Activated CD4-positive, alpha-beta T cell treated with anti-CD3 and anti-CD28 coated beads, Interleukin-2, amount 10 ng/mL, durations not matched to agents 24 days and 14 days (primary cell): ENCODE results near the gene NRF1. TPM values are rescaled to one million over a fixed set of nuclear protein-coding genes. Genes with fewer than 3 reads are reported as not detected.
A peak's percentile ranks its signal among the peaks of the same experiment; 100 is the strongest.

Experiments used
- DNase-seq: peaks from one replicate; pipeline ENCODE4 v3.0.0; 2022
- H3K27ac Mint-ChIP-seq: one replicate; pipeline ENCODE4 v1.8.0; 2022; ENCODE audit warnings: mild to moderate bottlenecking, mixed read lengths
- H3K27me3 Mint-ChIP-seq: one replicate; pipeline ENCODE4 v1.8.0; 2022; ENCODE audit warnings: mixed read lengths
- H3K36me3 Mint-ChIP-seq: one replicate; pipeline ENCODE4 v1.8.0; 2022; ENCODE audit warnings: low read depth, mild to moderate bottlenecking, mixed read lengths
- H3K4me1 Mint-ChIP-seq: one replicate; pipeline ENCODE4 v1.8.0; 2021; ENCODE audit warnings: mixed read lengths
- H3K4me3 Mint-ChIP-seq: one replicate; pipeline ENCODE4 v1.8.0; 2022; ENCODE audit warnings: mild to moderate bottlenecking, moderate library complexity, mixed read lengths
- H3K9me3 Mint-ChIP-seq: one replicate; pipeline ENCODE4 v1.8.0; 2021; ENCODE audit warnings: mixed read lengths
- intact Hi-C: fragments of 100-400 bp; cut with micrococcal nuclease; formaldehyde crosslinking; loops from one replicate; pipeline ENCODE4 v1.15.1; 2023
- total RNA-seq: library from RNA; stranded (reverse); gene quantifications from 2 replicates; pipeline ENCODE4 v1.2.3, GENCODE V29; 2022

The NRF1 gene
- total RNA-seq, 1 donor from 2014 or later, result 22.3 TPM

DNA sequence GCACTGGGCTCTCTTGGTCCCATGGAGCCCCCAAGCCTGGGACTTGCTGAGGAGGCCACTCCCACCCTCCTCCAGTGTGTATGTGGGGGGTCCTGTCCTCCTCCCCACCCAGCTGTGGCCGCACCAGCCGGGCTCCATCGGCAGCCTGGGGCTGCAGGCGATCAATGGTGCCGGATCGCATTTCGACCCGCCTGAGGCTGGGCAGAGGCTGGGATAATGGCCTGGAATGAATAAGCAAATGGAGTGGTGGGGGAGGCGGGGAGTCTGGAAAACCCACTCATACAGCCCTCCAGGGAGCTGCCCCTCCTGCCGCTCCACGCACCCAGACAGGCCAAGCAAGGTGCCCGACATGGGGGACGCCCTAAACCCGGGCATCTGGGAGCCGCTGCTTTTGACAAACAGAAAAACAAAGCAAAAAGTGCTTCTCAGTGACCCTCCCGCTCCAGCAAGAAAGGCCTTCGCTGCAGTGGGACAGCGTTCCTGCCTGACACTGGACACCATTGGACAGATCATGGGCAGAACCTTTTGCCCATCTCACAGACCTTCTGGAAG, 160.5 kb downstream of the NRF1 start:
- no peaks in the 10 kb centered on the region for H3K36me3 Mint-ChIP-seq
- no peak overlapping the region for H3K27ac Mint-ChIP-seq
- H3K4me1 Mint-ChIP-seq, result peaks cover 2% of the 10 kb centered on the region
- peaks cover 10% of the 10 kb centered on the region for H3K27me3 Mint-ChIP-seq
- no peak overlapping the region for H3K4me3 Mint-ChIP-seq
- H3K9me3 Mint-ChIP-seq, result no peaks in the 10 kb centered on the region
- intact Hi-C loops, result no loop called here
- DNase-seq, result no peak

DNA sequence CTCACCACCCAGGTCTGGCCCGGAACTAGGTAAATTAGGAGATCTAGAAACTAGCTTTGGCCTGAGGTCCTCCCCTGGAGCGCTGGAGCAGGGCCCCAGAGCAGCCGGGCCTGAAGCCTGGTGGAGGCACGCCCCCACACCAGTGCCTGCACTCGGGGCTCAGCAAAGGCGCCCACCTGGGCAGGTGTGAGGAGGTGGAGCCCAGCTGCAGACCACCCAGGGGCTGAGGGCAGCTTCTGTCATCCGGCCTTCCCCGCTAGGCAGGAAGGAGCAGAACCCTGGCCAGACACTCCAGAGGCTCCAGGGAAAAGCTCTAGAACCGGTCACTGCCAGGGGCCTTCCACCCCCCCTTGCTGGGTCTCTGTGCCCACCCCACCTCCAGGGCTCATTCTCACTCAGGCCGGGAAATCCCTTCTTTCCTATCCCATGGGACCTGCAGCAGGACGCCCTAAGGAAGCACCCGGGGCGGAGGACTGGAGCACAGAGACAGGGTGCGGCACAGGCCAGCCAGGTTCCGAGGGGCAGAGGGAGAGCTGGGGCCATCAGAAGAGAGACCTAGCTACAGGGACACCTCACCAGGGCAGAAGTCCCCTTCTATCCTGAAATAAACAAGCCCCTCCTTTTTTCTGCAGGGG, 161.2 kb downstream of the NRF1 start:
- no peaks in the 10 kb centered on the region for H3K36me3 Mint-ChIP-seq
- no peaks in the 10 kb centered on the region for H3K9me3 Mint-ChIP-seq
- no peak overlapping the region for H3K4me3 Mint-ChIP-seq
- no peak overlapping the region for H3K27ac Mint-ChIP-seq
- no peak for DNase-seq
- intact Hi-C loops, result no loop called here
- H3K4me1 Mint-ChIP-seq, result peaks cover 6% of the 10 kb centered on the region
- H3K27me3 Mint-ChIP-seq, result peaks cover 17% of the 10 kb centered on the region

DNA sequence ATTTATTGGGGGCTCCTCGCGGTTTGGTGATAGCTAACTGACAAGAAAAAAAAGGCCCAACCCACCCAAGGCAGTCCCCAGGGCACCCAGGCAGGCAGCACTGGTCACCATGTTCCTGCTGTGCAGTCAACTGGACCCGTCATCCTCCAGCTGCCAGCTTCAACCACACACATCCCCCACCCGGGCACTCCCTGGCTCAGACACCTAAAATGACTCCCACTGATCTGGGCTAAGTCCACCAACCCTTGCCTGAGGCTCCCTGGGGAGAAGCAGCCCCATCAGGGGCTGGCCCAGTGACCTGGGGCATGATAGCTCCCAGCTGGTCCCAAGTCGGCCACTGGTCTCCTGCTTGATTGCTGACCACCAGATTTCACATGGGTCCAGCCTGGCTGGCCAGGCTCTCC, 161.8 kb downstream of the NRF1 start:
- no peaks in the 10 kb centered on the region for H3K36me3 Mint-ChIP-seq
- no peak for DNase-seq
- no peak overlapping the region for H3K4me3 Mint-ChIP-seq
- H3K4me1 Mint-ChIP-seq, result peaks cover 6% of the 10 kb centered on the region
- intact Hi-C loops, result no loop called here
- peaks cover 23% of the 10 kb centered on the region for H3K27me3 Mint-ChIP-seq
- H3K9me3 Mint-ChIP-seq, result no peaks in the 10 kb centered on the region
- H3K27ac Mint-ChIP-seq, result no peak overlapping the region

DNA sequence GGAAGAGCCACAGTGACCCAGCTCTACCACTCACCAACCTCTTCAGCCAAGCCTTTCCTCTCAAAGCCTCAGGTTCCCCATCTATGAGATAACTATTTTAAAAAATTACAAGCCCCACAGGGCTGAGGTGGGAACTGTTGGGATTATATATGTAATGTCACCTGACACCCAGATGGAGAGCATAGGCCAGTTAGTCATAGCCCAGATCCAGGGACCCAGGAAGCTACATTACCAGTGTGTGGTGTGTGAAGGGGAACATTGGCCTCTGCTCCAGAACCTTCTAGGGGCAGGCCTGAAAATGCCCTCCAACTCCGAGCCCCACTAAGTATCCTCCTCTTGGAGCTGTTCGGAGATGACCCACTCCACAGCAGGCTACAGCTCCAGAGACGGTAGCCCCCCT, 162.4 kb downstream of the NRF1 start:
- H3K4me1 Mint-ChIP-seq, result peaks cover 6% of the 10 kb centered on the region

DNA sequence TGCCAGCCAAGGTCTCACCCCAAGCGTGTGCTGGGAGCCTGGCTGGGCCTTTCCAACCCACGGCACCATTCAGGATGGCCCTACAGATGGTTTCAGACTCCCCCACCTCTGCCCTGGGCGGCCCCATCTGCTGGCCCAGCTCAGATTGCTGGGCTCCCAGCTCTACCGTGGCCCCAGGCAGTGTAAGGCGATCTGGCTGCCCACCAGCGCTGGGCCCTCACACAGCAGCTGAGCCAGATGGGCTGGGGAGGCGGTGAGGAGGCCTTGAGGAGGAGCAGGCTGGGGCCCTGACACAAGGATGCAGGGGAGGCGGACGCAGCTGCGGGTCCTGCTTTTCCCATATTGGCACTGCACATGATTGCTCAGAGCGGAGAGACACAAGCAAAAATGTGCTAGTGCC, 162.8 kb downstream of the NRF1 start:
- peaks cover 8% of the 10 kb centered on the region for H3K4me1 Mint-ChIP-seq
- no peaks in the 10 kb centered on the region for H3K9me3 Mint-ChIP-seq
- DNase-seq, result no peak
- H3K27me3 Mint-ChIP-seq, result peaks cover 26% of the 10 kb centered on the region
- H3K4me3 Mint-ChIP-seq, result no peak overlapping the region
- H3K36me3 Mint-ChIP-seq, result no peaks in the 10 kb centered on the region
- H3K27ac Mint-ChIP-seq, result no peak overlapping the region
- intact Hi-C loops, result no loop called here

More for the DNA sequence above, 162.4 kb downstream of the NRF1 start:
- Mint-ChIP-seq H3K36me3 (no peaks in the 10 kb centered on the region), H3K4me3 (no peak overlapping the region), H3K9me3 (no peaks in the 10 kb centered on the region), H3K27me3 (peaks cover 26% of the 10 kb centered on the region), H3K27ac (no peak overlapping the region)
- DNase-seq, result no peak
- intact Hi-C loops, result no loop called here

DNA sequence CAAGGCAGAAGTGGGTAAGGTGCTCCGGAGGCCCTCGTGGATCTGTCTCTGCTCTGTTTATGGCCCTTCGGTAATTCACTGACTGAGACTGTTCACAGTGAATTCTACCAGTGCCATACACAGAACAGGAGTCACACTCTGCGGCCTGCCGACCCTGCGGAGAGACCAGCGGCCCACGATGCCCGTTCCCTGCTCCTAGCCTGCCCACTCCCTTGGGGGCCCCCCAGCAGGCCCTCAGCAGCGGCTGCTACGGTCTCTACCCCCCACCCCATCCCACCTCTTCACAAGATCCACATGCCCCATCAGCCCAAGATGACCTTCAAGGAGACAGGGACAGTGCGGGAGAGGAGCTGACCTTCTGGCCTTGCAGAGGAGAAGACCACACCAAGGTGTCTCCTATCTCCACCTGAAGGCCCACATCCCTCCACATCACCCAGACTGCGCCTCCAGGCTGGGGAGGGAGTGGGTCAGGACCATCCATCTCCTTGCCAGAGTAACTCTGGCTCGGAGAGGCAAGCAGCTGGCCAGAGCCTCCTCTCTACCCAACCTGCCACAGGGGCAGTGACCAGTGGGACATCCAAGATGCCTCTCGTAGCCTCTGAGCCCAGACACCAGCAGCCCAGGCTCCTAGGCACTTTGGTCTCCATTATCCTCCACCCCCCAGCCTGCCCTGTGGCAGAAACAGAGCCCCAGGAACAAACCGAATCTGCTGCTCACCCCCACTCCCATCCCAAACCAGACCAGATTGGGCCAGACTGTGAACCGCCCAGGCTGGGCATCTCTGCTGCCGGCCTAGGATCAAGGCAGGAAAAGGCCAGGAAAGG, 163.6 kb downstream of the NRF1 start:
- Mint-ChIP-seq H3K27ac (no peak overlapping the region), H3K27me3 (peaks cover 26% of the 10 kb centered on the region), H3K4me1 (peaks cover 8% of the 10 kb centered on the region), H3K4me3 (no peak overlapping the region), H3K9me3 (no peaks in the 10 kb centered on the region), H3K36me3 (no peaks in the 10 kb centered on the region)
- intact Hi-C loops, result no loop called here
- no peak for DNase-seq

DNA sequence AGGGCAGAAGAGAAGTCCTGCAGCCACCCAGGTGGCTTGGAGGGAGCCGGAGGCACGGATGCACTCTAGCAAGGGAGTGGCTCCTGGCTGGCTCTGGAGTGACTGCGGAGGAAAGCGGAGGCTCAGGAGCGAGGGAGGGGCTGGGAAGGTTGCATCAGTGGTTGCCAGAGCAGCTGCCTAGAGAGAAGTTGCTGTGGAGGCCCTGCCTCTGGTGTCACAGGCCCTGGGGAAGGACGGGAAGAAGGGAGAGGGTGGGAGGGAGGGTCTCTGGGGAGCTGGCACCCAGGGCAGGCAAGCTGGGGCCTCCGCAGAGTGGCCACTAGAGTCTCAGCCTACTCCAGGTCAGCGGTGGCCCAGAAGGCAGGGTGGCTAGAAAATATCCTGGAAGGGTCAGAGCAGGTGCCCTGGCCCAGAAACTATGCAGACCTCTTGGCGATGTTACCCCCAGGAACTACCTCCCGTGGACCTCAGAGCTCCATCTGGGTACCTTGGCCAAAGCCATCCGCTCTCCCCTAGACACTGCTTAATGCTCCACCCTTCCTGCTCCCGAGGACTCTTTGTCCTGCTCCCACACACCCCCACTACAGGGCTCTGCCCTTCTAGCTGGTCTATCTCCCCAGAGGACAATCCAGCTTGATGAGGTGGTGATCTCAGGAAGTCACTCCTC, 164.3 kb downstream of the NRF1 start:
- H3K27me3 Mint-ChIP-seq, result peaks cover 26% of the 10 kb centered on the region
- DNase-seq, result no peak
- no peaks in the 10 kb centered on the region for H3K36me3 Mint-ChIP-seq
- no peaks in the 10 kb centered on the region for H3K9me3 Mint-ChIP-seq
- intact Hi-C loops, result no loop called here
- no peak overlapping the region for H3K4me3 Mint-ChIP-seq
- H3K27ac Mint-ChIP-seq, result no peak overlapping the region
- H3K4me1 Mint-ChIP-seq, result peaks cover 8% of the 10 kb centered on the region

DNA sequence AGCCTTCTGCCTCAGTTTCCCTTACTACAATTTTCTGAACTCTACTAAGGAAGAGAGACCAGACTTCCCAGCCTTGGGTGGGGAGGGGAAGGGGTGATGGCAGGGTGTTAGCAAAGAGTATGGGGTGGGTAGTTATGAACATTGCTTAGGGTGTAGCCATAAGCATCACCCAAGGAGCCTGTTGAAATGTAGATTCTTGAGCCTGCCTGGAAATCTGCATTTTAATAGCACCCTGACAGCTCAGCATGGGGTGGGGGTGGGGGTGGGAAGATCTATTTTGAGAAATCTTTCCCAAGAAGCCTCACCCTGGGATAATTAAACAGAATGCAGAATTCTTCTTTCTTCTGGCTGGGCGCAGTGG, 164.8 kb downstream of the NRF1 start:
- H3K4me3 Mint-ChIP-seq, result no peak overlapping the region
- intact Hi-C loops, result no loop called here
- H3K36me3 Mint-ChIP-seq, result no peaks in the 10 kb centered on the region
- peaks cover 32% of the 10 kb centered on the region for H3K27me3 Mint-ChIP-seq
- no peak for DNase-seq
- H3K9me3 Mint-ChIP-seq, result no peaks in the 10 kb centered on the region
- H3K27ac Mint-ChIP-seq, result no peak overlapping the region
- H3K4me1 Mint-ChIP-seq, result peaks cover 10% of the 10 kb centered on the region

DNA sequence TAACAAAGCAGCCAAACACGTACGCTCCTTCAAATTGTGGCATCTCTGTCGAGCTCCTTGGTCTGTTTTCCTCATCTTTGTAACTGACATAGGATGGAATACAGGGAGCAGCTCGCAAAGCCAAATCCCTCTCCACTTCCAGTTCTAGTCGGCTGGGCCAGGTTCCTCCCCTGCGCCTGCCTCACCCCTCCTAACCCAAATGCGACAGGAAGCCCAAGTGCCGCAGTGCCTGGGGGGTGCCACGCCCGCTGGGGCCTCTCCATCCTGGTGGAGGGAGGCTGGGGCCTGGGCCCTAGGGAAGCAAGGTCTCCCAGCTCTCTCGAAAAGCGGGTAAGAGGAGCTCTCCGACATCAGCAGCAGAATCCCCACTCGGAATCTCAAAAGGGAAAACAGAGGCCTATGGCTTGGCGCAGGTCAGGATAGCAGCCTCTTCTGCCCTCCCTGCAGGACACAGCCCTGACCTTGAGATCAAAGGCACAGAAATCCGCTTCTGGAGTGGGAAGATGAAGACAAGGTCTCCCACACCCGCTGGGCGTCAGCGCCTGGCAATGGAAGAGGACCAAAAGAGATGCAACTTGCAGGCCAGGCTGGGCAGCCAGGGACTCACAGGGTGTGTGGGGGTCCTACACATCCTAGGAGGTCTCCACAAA, 165.8 kb downstream of the NRF1 start:
- no peak overlapping the region for H3K27ac Mint-ChIP-seq
- no peaks in the 10 kb centered on the region for H3K36me3 Mint-ChIP-seq
- H3K4me3 Mint-ChIP-seq, result no peak overlapping the region
- no peaks in the 10 kb centered on the region for H3K9me3 Mint-ChIP-seq
- peaks cover 39% of the 10 kb centered on the region for H3K27me3 Mint-ChIP-seq
- intact Hi-C loops, result no loop called here
- no peak for DNase-seq
- H3K4me1 Mint-ChIP-seq, result peaks cover 13% of the 10 kb centered on the region

DNA sequence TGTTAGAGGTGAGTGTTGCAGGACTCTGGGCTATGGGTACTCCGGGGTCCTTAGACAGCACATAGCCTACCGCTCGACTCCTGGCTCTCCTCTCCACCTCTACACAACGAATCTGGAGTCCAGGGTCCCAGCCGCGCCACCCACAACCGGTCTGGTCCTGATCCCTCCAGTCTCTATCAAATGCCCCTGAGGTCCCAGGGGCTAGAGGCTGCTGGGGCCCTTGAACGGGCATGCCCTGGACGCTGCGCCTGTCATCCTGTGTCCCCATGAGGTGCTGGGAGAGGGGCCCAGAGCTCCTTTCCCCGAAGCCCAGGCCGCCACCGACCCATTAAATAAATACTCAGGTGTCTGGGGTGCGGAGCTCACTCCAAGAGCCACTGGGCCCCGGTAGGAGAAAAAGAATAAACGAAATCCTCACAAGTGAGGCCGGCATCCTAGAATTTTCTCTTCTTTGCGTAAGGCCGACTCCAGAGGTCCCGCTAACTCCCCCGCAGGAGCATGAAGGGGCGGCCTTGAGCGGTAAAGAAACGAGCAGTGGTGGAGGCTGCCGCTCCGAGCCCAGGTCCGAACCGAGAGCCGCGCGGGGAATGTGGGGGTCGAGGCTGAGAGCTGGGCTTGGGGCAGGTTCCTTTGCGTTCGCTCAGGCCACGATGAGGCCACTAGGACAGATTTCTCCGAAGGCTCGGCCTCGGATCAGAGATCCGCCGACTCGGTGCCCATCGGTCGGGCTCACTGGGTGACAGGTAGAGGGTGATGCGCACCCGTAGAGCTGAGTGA, 166.7 kb downstream of the NRF1 start:
- no peak for DNase-seq
- Mint-ChIP-seq H3K4me3 (peak overlapping the region; percentile 34), H3K4me1 (peaks cover 22% of the 10 kb centered on the region), H3K36me3 (no peaks in the 10 kb centered on the region), H3K27ac (no peak overlapping the region), H3K27me3 (peaks cover 47% of the 10 kb centered on the region), H3K9me3 (no peaks in the 10 kb centered on the region)
- intact Hi-C loops, result no loop called here

DNA sequence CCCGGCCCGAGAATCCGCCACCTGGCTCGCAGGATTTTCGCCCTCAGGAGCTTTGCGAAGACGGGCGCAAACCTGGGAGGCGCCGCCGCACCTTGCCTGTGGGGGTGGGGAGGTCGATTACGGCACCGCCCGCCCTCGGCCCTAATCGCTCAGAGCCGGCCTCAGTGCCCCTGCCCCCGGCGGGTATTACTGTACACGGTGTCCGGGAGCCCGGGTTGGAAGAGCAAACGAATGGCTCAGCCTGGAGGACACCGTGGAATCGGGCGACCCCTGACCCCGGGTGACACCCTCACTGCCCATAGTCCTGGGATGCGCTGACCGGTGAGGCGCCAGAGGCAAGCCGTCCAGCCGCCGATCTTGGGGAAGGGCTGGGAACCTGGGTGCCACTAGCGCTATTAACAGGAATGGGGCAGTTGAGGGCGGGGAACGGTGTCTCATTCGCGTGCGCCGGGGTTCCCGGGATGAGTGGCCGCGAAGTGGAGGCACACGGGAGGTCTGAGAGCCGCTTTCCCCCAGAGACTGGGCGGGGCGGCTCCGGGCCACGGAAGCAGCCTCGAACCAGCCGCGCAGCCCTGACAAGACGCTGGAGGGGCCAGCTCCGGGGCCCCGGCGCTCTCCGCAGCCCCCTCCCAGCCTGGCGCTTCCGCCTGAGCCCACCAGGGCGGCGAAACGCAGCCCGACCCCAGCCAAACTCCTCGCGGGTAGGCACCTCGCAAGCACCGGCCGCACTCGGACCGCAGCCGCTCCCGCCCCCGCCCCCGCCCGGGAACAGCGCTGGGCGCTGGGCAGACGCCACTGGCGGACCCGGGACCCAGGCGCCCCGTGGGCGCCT, 167.5 kb downstream of the NRF1 start:
- no peaks in the 10 kb centered on the region for H3K36me3 Mint-ChIP-seq
- no peak overlapping the region for H3K27ac Mint-ChIP-seq
- H3K27me3 Mint-ChIP-seq, result peaks cover 53% of the 10 kb centered on the region
- intact Hi-C loops, result no loop called here
- DNase-seq, result peak; percentile 64
- peaks cover 26% of the 10 kb centered on the region for H3K4me1 Mint-ChIP-seq
- no peaks in the 10 kb centered on the region for H3K9me3 Mint-ChIP-seq
- H3K4me3 Mint-ChIP-seq, result peak overlapping the region; percentile 34

DNA sequence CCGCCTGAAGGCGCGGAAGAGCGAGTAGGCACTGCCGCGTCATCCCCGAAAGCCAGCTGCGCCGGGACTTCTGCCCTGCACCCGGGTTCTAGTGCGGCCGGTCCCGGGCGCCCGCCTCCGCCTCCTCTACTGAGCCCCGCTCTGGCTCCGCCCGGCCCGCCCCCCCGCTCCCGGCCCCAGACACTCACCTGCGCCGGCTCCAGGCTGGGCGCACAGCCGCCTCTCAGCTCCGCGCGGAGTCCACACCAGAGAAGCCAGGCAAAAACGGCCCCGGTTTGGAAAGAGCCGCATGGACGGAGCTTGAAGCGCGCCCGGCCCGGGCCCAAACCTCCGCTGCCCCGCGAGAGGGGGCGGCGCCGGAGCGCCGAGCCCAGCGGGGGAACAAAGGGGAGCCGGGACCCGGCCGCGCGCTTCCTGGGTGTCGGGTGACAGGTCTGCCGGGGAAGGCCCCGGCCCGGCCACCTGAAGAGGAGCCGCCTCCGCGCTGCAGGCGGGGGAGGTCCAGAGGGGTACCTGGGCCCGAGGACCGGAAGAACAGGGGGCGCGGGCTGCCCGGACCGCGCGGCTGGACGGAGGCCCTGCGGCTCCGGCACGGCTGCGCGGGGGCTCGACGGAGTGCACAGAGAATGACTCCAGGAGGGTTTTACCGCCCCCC, 168.2 kb downstream of the NRF1 start:
- DNase-seq, result peak; percentile 76
- Mint-ChIP-seq H3K9me3 (no peaks in the 10 kb centered on the region), H3K4me1 (peaks cover 26% of the 10 kb centered on the region), H3K4me3 (no peak overlapping the region), H3K27ac (no peak overlapping the region), H3K27me3 (peaks cover 55% of the 10 kb centered on the region), H3K36me3 (no peaks in the 10 kb centered on the region)
- intact Hi-C loops, result loop anchor here (5.0 kb wide), 3 partner anchors 53 to 958 kb away; partner anchors contain the start of gene MEST
